UCSD-AML1 (cell line): Measurements from ENCODE around the gene ITPRID1.

Experiments used
- DNase-seq: peaks from one replicate; lab custom pipeline; 2025; ENCODE audit not compliant: unreplicated experiment; lab: John Stamatoyannopoulos, UW

The ITPRID1 gene

DNA sequence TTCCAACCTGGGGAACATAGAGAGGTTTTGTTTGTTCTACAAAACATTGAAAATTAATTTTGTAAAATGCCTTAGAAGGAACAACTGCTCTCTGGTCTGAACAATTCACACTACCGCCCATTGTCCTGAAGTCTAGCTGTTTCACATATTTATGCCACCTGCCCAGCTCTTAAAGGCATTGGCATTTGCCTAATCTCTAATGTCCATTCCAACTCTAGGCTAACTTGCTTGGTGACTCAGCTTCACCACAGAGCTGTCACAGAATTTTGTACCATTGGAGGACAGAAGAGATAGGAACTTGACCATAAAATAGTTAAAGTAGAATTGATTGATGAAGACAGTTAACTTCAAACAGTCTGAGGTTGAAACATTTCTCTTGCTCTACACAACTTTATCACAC, 119.6 kb downstream of the ITPRID1 start:
- DNase-seq: no peak

DNA sequence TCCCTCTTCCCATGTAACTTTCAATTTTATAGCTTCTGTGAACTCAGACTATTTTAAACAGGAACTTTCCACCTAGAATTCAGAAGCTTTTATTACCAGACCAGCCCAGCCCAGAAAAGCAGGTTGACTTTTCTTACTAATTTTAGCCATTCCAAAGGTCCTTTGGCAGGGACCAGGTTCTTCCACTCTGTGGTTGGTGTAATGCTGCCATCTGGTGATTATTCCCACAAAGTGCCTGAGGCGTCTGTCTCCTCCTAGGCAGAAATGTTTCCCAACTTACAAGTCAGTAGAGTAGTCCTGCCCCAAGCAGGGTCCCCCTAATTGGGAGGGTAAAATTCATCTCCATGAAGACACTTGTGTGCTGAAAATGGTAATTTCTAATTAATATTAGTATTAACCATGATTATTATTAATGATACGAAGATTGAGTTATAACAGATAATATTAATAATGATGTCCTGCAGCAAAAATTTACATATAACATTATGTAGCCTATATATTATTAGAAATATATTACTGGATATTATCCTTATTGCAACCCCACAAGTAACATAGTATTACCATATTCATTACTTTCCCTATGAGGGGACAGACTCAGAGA, 120.1 kb downstream of the ITPRID1 start:
- DNase-seq: no peak

DNA sequence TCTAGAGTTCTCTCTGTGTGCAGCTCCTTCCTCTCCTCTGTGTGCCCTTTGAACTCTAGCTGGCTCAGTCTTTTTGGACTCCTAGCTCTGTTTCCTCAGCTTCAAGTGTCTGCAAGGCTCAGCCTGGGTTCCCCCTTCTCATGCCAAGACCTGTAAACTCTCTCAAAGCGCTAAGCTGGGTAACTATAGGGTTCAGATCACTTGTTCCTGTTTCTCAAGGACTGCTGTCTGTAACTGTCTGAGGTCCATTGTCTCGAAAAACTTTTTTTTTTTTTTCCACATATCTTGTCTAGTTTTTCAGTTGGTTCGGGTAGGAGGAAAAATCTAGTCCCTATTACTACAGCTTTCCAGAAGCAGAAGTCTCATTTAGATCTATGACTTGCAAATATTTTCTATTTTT, 126.5 kb downstream of the ITPRID1 start:
- no peak for DNase-seq

DNA sequence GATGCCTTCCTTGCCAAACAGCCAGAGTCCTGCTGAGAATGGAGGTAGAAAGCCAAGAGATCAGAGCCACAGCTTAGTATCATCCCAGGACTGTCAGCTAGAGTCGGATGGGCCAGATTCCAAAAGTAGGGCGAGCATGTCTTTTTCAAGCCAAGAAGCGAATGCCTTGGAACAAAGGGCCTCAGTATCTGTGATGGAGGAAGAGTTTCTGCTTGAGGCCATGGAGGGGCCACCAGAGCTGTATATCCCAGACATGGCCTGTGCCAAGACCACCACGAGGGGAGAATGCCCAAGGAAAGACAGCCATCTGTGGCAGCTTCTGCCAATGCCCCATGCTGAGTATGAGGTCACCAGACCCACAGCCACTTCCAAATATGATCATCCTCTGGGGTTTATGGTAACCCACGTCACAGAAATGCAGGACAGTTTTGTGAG, 128.8 kb downstream of the ITPRID1 start:
- no peak for DNase-seq

DNA sequence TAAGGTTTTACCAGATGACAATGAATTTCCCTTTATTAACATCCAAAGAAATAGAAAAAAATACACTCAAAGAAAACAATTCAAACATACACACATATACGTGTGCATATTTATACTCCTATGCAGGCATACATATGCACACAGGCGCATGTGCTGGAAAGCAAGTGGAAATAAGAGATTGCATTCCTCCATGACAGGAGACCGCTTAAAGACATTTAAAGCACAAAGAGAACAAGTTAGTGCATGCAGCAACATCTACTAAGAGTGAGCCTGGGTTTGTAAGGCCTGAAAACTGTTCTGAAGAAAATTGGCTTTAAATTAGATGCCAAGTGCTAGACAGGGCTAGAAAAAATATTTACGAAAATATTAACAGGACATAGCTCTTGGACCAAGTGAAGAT, 133.1 kb downstream of the ITPRID1 start:
- no peak for DNase-seq

DNA sequence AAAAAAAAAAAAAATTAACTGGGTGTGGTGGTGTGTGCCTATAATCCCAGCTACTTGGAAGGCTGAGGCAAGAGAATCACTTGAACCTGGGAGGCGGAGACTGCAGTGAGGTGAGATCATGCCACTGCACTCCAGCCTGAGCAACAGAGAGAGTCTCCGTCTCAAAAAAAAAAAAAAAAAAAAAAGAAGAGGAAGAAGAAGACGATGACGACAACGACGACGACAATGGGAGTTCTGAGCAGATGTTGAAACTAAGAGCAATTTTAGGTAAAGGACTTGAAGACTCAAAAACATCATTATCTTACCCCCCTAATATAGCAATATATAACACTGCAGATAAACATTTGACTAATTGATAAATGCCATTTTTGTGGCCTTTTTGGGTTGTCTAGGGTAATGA, 133.6 kb downstream of the ITPRID1 start:
- no peak for DNase-seq

DNA sequence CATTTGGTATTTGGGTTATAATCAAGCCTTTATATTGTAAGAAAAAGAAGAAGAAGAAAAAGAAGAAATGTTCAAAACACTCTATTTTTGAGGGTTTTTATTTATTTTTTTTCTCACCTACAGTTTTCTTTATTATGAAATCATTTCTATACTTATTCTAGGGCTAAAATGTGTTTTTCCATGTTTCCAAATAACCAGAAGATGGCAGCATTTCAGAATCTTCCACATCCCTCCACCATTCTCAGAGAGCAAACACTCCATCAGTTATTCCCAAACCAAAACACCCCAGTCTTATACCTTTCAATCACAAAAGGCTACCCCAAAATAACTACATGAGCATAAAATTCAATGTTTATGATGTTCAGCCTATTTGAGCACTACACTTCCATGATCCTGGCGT, 134.4 kb downstream of the ITPRID1 start:
- DNase-seq: no peak

DNA sequence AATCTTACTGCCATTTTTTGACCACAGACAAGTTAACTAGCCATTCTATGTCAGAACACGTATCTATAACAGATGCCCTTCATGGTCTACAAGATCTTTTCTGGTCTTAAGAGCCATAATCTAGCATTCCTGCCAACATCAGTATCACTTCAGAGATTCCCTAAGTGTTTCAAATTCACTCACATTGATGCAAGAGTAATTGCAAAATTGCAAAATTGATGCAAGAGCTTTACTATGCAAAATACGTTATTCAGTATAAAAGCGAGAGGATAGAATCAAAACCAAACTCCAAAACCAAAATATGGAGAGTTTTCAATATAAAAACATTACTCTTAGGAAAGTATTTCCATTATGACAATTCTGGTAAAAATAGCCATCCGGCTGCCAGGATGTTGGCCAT, 135.0 kb downstream of the ITPRID1 start:
- DNase-seq: no peak

DNA sequence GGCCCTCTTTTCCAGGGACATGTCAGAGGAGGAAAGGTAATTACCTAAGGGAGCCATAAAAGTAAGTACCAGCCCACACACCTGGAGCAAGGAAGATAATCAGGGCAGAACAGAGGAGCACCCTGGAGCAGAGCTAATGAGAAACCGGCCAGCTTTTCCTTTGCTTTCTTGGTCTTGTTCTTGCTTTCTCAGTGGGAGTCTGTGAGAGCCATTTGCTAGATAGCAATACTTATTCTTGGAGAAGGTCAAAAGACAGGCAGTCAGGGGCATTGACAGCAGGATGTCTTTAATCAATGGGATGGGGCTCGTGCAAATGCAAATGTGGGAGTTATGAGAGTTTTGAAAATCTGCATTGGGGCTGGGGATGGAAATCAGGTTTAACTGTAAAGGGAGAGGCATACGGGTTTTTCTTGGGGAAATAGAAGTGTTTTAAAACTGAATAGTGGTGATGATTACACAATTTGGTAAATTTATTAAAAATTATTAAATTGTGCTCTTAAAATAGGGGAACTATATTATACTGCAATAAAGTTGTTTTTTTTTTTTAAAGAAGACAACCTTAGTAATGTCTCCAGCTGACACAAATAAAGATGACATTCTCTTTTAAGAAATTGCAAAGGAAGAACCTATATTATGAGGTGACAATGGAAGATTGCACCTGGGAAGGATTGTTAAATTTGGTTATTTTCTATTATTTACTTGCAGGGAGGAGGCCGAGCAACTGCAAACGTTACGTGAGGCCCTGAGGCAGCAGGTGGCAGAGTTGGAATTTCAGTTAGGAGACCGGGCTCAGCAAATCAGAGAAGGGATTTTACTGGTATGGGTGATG, 137.6 kb downstream of the ITPRID1 start:
- DNase-seq: no peak

DNA sequence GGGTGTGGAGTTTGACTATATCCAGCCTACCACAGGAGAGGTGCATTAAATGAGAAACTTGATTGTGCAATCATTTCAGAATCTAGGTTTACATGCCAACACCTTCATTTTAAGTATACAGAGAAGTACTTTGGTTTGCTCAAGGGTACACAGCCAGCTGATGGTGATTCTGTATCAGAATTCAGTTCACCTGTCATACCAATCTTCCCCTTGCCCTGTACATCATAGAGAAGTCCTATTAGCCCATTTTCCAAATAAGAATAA, 138.1 kb downstream of the ITPRID1 start:
- no peak for DNase-seq

DNA sequence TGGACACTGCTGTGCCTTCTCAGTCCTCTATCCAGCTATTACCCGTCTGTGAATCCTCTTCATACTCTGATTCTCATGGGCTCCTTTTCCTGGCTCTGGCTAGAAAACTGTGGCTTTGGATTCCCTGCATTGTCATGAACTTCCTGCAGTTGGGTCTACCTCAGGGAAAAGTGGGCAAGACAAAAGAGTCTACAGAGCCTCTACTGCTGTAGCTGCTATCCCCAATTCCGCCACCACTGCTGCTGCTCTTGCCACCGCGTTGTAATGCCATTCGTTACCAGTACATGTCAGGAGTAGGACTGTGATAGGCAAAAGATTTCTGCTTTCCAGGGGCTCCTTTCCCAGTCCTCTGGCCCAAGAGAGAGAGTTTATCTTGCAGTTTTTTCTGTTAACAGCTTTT, 149.2 kb downstream of the ITPRID1 start:
- DNase-seq: no peak

DNA sequence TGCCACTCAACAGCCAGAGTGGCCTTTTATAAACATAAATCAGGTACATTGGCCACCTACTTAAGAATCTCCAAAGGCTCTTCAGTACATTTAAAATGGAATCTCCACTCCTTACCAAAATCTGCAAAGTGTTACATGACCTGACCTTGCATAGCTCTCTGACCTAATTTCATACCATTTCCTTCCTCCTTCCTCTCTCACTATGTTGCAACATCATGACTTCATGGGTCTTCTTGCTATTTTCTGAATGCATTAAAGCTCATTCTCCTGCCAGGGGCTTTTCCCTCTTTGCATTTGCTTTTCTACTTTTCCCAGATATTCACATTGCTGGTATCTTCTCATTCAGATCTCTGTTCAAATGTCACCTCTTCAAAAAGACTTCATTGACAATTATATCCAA, 151.0 kb downstream of the ITPRID1 start:
- DNase-seq: no peak

DNA sequence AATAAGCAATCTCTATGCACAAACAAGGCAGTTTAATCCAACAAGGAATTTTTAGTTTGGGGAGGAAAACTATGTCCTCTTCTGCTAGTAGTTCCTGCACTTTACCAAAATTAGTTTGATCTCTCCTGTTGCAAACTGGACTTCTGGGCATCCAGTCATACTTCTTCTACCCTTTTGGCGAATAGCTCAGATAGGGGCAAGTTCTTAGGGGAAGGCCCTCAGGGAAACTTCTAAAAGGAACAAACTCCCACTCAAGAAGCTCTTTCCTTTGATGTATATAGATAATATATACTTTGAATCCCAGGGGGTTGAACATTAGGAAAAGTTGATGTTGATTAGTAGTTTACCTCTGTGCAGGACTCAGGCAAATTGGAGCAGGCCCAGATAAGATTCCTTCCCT, 151.7 kb downstream of the ITPRID1 start:
- DNase-seq: no peak

DNA sequence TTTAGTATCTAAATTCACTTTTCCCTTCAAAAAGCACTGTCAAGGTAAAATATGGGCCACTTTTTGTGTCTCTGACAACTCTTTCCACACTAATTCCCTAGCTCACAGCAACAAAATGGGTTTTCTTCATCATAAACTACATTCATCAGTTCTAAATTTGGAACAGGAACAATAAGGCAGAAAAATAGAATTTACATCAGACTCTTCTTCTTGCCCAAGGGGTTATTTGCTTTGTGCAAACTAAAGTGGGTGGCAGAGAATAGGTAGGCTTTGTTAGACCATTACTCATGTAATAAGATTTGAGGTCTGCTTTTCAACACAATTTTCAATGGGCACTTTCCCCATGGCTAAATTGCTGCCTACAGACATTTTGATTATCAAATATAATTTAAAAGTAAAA, 155.6 kb downstream of the ITPRID1 start:
- no peak for DNase-seq

DNA sequence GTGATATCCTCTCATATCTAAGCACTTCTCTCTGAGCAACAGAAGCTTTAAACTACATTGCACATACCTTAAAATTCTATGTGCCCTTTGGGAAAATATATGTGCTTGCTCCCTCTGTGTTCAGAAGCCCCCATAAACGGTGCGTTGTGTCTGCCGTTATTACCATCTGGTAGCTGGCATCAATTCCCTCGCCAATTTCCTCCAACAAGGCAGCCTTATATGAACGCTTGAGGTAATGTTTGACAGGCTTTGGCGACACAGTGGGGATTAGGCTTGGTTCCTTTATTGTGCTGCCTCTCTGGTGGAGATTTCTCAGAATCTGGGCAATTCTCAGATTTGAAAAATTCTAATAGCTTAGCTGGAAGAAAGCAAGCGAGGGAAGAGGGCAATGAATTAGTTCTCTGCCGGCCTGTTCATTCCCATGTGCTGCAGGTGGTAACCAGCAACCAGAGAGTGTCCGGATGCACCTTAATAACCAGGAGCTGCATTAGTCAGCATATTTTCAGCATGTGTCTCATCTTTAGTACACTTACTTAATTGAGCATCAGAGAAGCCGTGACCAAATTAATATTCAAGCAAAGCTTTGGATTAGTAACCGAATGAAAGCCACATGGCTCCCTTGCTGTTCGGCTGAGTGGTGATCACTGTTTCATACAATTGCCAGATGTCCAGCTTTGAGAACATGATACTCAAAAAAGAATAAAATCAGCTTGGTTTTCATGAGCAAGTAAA, 165.8 kb downstream of the ITPRID1 start:
- DNase-seq: no peak

DNA sequence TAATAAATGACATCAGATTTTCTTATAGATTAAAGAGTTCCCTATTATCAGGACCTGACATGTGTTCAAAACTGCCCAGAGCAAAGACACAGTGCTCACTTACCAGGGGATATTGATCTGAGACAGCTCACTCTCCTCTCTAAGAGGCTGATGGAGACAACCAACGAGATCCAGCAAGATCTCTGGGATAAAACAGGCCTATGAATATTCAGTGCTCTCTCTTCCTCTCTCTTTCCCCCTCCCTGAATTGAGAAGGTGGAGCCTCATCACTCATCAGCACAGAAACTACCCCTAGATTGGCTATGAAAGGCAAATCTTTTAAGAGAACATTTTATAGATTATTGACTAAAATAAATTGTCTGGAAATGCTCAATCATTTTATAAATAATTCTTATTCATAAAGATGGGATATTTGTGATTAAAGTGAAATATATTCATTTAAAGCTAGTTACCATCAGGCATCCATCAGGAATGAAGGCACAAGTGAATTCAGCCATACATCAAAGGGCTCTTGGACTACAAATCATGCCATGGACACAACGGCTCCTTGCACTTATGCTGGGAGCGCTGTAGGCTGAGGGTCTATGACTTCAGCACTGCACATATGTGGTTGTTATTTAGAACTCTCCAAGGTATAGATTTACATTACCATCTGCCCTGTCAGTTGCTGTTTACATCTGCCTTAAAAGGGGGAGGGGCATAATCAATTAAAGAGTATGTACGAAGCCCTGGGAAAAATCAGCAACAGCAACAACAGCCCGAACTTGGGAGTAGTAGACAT, 169.7 kb downstream of the ITPRID1 start:
- no peak for DNase-seq

DNA sequence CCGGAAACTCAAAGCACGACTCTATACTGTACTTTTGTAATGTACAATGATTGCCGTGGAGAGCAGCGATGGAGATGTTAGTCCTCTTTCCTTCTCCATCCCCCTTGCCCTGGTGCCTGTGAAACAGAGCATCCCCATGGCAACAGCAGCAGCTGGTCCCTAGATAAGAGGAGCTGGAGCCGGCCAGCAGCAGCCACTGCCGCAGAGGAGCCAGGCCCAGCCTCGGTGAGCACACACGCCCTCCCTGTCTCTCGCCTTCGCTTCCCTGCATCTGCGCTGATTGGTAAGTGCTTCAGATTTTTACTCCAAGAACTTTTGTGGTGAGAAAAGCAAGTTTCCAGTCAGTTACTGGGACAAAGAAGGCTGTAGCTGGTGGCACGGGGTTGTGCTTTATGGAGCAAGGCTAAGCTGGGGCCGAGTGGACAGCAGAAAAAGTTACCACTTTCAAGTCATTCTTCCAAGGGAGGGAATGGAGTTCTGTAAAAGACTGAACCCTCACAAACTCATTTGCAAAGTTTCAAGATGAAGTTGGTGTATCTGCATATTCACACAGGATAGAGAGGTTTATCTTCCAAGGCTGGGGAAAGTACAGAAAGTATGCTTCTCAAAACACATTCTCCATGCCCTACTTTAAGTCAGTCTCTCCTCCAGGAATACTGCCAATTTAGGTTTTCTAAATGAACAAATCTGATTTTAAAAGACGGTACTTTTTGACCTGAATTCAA, 173.3 kb downstream of the ITPRID1 start, which contains the start of gene PPP1R17:
PPP1R17 (plus strand) TSS at position 192 of the 725 bp plus-strand sequence. CDS start 5,227 bp downstream, outside the sequence.
- no peak for DNase-seq

DNA sequence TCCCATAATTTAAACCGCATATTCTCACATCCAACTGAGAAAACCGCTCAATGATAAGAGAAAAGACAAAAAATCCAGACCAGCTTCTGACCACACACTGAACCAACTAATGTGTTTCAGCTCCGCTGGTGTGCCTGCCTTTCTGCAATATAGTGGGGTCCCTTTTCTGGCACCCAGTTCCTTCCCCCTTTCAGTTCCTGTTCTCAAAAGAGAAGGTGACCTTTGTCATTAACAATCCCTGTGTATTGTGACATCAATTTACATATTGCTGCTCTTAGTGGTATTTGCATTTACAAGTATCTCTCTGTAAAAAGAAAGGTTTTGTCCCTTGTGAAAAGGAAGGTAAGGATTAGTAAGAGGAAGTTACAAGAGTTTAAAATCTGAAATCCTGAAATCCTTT, 174.5 kb downstream of the ITPRID1 start:
- DNase-seq: no peak

DNA sequence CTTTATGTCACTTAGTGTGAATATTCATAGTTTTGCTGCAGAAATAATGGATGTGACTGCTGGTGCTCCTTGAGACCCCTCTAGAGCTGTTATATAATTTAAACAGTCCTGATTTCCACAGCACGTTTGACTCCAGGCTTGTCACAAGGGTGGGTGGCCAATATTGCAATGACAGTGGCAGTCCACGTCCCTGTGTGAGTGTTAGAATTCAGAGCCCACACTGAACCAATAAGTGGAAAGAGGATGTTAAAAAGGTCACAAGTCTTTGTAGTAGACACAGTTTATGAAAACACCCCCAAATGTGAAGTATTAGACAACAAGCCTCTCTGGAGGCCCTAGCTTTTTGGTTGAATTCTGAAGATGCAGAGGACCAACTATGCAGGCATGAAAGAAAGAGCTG, 175.1 kb downstream of the ITPRID1 start:
- no peak for DNase-seq

DNA sequence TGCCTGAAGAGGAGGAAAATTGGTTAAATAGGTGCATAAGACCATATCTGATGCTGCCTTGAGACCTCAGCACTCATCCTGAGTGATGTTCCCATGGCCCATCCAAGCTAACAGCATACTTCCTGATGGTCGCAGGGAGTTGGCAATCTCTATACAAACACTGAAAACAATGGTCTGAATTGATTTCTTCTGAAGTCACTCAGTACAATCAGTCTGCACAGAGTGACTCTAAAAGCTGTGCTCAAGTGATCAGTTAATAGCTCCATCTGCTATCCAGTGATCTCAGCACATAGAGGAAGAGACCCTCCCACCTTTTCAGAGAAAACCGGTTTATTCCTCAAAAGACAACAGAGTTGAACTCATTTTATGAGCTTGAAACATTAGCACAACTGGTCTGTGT, 177.0 kb downstream of the ITPRID1 start:
- no peak for DNase-seq

DNA sequence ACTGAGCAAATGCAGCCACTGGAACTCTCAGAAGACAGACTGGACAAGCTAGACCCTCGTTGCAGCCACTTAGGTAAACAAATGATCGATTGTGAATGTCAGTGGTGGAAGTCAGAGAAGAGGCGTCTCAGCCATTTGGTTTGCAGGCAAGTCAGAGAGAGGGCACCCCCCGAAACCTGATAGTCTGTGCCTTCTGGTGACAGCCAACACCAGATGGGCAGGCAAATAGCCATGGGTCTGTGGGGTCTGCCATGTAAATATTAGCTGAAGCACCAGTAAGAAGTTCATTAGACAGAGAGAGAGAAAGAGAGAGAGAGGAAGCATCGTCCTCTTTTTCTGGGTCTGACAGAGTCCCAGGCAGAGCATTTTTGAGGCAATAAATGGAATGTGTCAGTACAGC, 178.6 kb downstream of the ITPRID1 start:
- DNase-seq: no peak
